GM19025 (cell line): ENCODE data around the gene PHLDB3.
"Not testable (repeated sequence)": the region's sequence is repeated elsewhere in the genome, so short reads cannot be mapped to it uniquely, and the experiment has no call there.

Experiments used
- ATAC-seq: cut with Tn5 transposase; IDR thresholded peaks from one replicate; pipeline ENCODE4 v1.9.1; 2021; ENCODE audit warnings: mild to moderate bottlenecking, low read depth, moderate library complexity; ENCODE audit not compliant: unreplicated experiment

Gene PHLDB3

GRCh38 chr19:43447655-43448054, 56.9 kb downstream of the PHLDB3 start:
- ATAC-seq, result no peak

GRCh38 chr19:43446746-43447489, 57.6 kb downstream of the PHLDB3 start:
- no peak for ATAC-seq

- ATAC-seq, result no peak
These were observed 59.1 kb downstream of the PHLDB3 start for GRCh38 chr19:43445426-43445825.

GRCh38 chr19:43444531-43445287, 59.8 kb downstream of the PHLDB3 start:
- no peak for ATAC-seq

- not testable (repeated sequence) for ATAC-seq
These were observed 60.5 kb downstream of the PHLDB3 start for GRCh38 chr19:43444091-43444490.

- ATAC-seq, result no peak
These were observed 62.8 kb downstream of the PHLDB3 start for GRCh38 chr19:43441716-43442115.

GRCh38 chr19:43439709-43440063, 64.9 kb downstream of the PHLDB3 start:
- no peak for ATAC-seq

GRCh38 chr19:43439032-43439708, 65.4 kb downstream of the PHLDB3 start:
- no peak for ATAC-seq

- no peak for ATAC-seq
These were observed 66.1 kb downstream of the PHLDB3 start for GRCh38 chr19:43438291-43439031.

GRCh38 chr19:43437712-43438111, 66.8 kb downstream of the PHLDB3 start:
- ATAC-seq, result no peak

- not testable (repeated sequence) for ATAC-seq
These were observed 67.3 kb downstream of the PHLDB3 start for GRCh38 chr19:43437284-43437683.

GRCh38 chr19:43435775-43436174, 68.8 kb downstream of the PHLDB3 start:
- ATAC-seq, result no peak

GRCh38 chr19:43433689-43434088, 70.9 kb downstream of the PHLDB3 start:
- ATAC-seq, result no peak

GRCh38 chr19:43433358-43433673, 71.2 kb downstream of the PHLDB3 start:
- no peak for ATAC-seq

GRCh38 chr19:43430976-43431375, 73.6 kb downstream of the PHLDB3 start:
- no peak for ATAC-seq

- ATAC-seq, result no peak
These were observed 74.3 kb downstream of the PHLDB3 start for GRCh38 chr19:43430142-43430710.

- no peak for ATAC-seq
These were observed 75.2 kb downstream of the PHLDB3 start for GRCh38 chr19:43429395-43429794.

GRCh38 chr19:43425567-43426392, 78.8 kb downstream of the PHLDB3 start:
- no peak for ATAC-seq
